ENCODE data around the gene MEI1.

The MEI1 gene

DNA sequence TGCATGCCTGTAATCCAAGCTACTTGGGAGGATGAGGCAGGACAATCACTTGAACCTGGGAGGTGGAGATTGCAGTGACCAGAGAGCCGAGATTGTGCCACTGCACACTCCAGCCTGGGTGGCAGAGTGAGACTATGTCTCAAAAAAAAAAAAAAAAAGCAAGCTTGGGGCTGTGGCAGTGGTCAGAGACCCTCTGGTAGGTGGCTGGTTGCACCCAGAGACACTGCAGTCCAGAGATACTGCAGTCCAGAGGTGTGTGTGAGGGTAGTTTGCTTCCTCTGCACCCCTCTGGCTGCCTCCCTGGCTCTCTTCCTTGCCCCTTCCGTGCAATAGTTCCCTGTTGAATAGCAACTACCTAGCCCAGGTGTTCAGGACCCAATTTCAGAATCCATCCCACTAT lies 99.4 kb downstream of the MEI1 start:
- DNase-seq = no peak

DNA sequence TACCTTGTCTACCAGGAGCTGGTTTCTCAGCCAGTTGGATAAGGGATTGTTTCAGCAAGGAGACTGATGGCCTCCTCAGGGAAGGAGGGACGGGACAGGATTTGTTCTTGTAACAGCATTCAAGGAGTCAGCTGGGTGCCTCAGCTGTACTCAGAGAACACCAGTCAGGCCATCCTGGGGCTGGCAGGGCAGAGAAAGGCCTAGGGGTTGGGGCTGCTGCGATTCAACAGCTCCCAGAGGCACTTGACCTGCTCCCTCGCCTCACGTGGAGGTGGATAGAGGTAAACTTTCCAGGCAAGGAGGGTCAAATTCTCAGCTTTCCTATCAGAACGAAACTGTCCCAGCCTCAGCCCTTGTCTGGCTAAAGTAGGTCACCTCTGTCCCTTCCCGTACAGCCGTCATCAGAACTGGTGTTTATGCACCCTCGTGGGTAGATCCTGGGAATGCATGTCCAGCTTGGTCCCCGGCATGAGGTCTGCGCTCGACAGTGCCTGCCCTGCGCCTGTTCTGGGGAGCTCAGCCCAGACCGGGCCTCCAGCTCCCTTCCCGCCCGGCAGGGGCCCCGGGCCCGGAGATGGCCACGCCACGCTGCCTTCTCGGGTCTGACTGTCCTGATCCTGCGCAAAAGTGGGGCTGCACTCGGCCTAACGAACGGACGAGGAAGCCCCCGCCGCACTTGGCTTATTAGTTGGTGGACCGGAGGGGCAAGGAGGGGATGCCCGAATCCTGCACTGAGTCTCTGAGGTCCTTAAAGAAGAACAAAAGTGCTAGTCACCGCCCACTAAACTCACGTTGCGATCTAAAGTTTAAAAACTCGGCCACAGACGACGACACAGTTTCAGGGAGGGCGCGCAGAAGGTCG lies 100.4 kb downstream of the MEI1 start:
- DNase-seq = no peak

DNA sequence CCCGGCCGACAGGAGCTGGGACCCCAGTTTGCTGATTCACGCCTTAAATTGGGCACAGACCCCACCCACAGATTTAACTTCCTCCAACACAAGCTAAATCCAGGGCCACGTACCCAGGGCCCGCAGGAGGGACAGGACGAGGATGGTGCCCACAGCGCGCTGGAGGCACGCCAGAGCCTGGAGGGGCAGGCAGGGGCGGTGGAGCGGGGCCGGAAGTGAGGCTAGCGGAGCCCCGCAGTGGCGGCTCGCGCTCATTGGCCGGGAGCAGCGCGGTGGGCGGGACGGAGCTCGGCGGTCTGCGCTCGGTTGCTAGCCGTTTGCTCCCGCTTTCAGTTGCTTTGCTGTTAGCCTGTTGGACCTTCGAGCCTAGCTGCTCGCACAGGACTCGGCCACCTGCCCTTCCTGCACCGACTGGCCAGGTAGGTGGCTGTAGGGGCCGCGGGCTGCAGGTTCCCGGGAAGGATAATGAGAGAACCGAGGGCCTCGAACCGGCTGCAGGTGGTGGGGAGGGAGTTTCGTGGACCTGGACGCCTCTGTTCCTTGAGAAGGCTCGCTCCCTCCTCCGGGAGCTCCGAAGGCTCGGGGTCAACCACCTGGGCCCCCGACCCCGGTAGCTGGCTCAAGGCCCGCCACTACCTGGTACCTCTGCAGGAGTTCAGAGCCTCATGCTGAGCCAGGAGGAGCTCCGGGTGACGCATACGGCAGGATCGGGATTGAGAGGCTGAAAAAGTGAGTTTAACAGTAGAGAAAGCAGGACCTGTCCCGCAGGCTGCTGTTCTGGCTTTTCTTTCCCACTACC lies 101.2 kb downstream of the MEI1 start, which contains the start of gene CCDC134:
Gene CCDC134 (plus strand): TSS at position 332 of the 799 bp plus-strand sequence. CDS start 8,212 bp downstream, outside the sequence.
- DNase-seq = no peak

DNA sequence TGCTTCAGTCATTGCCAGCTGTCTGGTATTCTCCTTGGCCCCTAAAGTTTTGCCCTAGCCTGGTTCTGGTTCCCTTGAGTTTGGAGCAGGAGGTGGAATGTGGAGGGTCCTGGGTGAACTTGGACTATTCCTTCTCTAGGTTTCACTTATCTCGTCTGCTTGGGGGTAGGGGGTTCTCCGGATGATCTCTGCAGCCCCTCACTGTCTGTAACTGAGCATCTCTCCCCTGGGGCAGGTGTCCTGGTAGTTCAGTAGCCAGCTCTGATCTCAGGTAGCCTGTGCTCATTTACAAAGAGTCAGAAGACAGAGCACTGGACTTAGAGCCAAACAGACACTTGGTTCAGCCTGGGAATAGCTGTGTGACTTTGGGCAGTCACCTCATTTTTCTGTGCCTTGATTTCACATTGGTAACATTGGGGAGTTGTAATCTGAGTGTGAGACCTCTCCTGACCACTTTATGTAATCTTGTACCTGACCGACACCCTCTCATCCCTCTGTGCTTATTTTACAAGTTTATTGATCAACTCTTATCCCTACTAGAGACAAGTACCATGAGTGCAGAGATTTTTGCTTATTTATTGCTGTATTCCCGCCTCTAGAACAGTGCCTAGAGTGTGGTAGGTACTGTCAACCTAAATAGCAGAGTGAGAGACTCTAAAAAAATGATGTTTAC lies 102.0 kb downstream of the MEI1 start:
- DNase-seq = no peak

DNA sequence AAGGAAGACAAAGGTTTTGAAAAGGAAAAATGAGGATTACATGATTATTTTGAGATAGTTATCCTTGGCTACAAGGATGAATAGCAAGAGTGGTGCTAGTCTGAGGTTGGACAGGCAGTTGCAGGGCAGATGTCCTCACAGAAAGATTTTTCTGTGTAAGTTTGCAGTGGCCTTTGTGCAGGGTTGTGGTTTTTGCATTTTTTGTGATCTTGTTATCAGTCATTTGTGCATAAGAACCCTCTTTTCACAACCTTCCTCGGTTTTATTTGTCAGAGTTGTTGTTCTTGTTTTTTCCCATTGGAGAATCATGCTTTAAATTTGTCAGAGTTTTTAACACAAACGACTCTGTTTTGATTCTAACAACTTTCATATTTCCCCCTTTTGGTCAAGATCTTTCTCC lies 102.6 kb downstream of the MEI1 start:
- DNase-seq = no peak

DNA sequence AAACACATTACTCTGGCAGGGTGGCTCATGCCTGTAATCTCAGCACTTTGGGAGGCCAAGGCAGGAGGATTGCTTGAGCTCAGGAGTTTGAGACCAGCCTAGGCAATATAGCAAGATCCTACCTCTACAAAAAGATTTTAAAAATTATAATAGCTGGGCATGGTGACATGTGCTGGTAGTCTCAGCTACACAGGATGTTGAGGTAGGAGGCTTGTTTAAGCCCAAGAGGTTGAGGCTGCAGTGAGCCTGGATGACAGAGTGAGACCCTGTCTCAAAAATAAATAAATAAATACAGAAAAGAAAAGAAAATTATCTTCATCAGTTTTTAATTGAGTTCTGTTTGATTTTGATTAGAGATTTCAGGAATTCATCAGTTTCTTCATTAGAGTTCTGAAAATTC lies 106.3 kb downstream of the MEI1 start:
- DNase-seq = no peak

DNA sequence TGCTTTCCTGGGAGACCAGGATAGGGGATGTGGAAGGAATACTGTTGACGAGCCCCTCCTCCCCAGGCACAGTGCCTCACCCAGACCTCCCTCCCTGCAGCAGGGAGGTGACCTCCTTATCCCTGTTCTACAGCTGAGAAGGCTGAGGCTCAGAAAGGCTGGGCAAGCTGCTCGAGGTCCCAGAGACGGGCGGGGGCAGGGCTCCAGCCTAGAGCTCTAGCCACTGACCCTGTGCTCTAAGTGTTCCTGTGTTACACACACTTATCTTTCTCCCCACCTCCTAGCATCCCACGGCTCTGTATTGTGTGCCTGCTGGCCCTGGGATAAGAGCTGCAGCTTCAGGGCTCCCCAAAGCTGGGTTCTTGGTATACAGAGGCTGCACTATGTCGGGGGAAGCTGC lies 109.1 kb downstream of the MEI1 start:
- no peak for DNase-seq

DNA sequence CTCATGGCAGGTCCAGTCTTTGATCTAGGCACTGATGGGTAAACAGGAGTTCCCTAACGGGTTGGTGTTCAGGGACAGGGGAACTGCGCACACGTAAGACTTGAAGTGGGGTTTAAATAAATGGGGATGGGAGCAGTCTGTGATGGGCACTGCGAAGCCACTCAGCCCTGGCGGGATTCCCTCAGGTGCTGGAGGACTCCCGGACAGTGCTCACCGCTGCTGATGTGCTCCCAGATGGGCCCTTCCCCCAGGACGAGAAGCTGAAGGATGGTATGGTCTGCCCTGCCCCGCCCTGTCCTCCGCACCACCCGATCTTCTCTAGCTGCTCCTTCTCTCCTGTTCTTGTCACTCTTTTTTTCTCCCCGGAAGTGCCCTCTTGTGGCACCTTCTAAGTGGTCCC lies 110.7 kb downstream of the MEI1 start:
- no peak for DNase-seq

DNA sequence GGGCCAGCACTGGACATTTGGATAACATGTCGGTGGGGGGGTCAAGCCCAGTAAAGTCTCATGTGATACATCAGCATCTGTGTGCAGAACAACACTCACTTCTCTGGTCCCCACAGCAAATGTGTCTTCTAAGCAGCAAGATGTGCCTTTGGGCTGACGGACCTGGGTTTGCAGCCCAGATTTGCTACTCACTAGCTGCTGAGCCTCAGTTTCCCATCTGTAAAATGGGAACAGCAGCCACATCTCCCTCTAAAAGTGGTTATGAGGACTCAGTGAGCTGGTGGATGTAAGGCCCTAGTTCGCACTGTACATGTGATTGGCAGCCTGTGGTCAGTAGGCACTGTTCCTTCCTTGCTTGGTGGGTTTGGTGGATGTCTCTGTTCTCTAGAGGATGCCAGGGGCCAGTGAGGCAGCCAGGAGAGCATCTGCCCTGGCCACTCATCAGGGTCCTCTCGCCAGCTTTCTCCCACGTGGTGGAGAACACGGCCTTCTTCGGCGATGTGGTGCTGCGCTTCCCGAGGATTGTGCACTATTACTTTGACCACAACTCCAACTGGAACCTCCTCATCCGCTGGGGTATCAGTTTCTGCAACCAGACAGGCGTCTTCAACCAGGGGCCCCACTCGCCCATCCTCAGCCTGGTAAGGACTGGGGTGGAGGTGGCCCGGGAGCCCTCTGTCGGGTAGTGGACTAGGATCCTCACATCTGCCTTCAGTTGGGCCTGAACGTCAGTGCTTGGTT lies 113.7 kb downstream of the MEI1 start:
- no peak for DNase-seq

DNA sequence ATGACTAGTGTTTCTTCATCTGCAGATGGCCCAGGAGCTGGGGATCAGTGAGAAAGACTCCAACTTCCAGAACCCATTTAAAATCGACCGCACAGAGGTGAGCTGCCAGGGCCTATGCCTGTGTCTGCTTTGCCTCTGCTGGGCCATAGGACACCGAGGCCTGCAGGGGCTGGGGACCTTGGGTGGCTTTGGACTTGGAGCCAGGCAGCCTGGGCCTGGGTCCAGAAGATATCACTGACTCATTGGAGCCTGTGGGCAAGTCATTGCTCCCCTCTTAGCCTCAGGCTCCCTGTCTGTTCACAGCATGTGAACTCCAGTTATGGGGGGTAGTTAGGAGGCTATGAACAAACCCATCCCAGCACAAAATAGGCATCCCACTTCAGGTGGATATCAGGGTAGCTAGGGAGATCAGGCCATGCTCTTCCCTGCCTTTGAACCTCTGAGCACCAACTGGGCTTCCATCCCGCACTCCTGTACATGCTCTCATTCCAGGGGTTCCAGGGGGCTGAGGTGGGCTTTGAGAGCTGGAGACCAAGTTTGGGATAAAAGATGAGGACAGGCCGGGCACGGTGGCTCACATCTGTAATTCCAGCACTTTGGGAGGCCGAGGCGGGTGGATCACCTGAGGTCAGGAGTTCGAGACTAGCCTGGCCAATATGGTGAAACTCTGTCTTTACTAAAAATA lies 114.6 kb downstream of the MEI1 start:
- DNase-seq = no peak

DNA sequence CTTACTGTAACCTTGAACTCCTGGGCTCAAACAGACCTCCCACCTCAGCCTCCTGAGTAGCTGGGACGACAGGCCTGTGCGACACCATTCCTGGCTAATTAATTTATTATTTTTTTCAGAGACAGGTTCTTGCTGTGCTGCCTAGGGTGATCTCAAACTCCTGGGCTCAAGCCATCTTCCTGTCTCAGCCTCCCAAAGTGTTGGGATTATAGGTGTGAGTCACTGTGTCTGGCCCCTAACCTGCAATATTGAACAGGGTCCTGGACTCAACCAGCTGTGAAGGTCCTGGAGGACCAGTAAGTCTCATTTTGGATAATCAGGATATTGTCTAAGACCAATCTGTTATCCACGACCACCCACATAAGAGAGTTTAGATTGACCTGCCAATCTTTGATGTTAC lies 116.4 kb downstream of the MEI1 start:
- DNase-seq = no peak

DNA sequence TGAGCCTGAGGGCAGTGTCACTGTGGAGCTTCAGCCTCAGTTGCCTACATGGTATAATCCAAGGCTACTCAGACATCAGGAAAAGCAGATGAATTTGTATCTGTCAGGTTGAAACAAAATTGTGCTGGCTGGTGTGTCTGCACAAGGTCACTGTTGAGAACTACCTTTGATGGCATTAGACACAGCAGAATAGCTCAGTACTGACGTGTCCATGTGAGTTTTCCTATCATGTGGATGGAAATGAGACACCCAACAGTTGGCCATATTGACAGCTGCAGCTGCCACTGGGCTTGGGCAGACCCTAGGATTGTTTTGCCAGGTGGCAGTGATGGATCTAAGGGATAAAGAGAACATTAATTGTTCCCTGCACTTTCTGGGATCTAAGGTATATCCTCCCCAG lies 116.9 kb downstream of the MEI1 start:
- DNase-seq = no peak

DNA sequence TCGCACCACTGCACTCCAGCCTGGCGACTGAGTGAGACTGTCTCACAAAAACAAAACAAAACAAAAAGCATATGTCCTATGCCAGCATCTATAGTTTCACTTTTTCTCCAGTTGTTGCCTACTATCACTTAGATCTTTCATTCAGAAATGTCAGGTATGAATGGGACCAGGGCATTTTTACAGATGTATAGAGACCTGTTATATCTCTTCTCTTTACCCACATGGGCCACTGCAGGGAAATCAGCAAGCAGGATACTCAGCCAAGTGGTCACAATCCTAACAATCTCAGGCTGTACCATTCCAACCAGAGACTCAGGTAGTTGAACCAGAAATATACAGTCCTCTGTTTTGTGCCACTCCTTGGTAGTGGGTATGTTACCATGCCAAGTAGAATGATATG lies 117.6 kb downstream of the MEI1 start:
- DNase-seq = no peak

DNA sequence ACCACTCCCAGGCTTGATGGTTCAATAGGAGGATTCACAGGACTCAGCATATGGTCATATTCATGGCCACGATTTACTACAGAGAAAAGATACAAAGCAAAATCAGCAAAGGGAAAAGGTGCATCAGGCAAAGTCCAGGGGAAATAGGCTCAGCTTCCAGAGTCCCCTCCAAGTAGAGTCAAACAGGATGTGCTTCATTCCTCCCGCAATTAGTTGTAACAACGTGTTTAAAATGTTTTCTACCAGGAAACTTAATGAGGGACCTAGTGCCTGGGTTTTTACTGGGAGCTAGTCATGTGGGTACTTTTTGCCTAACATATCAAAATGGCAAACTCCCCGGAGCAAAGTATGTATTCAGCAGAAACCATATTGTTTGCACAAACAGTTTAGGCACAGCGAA lies 118.7 kb downstream of the MEI1 start:
- no peak for DNase-seq

DNA sequence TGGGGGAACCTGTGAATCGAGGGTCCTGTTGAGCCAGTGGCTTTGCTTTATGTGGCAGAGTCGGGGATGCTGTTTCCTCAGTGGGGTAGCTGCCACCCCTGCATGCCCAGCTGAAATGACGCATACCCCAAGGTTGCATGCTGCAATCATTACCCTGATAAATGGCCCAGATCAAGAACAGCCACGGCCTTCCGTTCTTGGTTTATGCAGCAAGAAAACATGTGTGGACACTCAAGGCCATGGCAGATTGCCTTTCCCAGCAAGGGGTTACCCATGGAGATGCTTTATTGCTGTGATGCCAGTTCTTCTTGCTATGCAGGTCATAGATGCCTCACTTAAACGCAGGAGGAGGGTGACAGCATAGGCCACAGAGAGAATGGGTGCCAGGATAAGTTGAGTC lies 119.3 kb downstream of the MEI1 start:
- DNase-seq = no peak

DNA sequence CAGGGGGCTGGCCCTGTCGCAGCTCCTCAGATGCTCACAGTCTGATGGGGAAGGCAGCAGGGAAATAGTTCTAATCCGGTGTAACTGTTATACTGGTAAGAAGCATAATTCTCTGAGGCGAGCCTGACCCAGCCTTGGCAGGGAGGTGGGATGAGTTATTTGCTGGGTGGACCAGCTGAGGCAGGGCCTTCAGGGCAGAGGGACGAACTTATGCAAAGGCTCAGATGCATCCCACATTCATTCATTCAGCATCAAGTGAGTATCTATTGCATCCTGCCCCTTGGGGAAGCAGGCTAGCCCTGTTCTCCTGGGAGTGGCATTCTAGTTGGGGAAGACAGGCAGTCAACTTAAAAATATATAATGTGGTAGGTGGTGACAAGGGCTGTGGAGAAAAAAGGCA lies 120.0 kb downstream of the MEI1 start:
- DNase-seq = no peak

DNA sequence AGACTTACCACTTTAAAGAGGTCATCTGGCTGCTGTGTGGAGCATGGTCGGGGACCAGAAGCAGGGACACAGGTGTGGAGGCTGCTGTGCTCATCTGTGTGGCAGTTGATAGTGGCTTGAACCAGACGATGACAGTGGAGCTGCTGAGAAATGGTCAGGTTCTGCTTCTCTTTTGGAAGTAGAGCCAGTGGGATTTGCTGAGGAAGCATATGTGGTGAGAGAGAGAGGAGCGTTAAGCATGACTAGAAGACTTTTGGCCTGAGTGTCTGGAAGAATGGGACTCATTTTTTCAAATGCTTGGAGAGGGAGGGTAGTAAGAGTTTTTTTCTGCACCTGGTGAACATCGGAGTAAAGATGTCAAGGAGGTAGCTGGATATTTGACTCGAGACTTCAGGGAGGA lies 121.1 kb downstream of the MEI1 start:
- DNase-seq = no peak

DNA sequence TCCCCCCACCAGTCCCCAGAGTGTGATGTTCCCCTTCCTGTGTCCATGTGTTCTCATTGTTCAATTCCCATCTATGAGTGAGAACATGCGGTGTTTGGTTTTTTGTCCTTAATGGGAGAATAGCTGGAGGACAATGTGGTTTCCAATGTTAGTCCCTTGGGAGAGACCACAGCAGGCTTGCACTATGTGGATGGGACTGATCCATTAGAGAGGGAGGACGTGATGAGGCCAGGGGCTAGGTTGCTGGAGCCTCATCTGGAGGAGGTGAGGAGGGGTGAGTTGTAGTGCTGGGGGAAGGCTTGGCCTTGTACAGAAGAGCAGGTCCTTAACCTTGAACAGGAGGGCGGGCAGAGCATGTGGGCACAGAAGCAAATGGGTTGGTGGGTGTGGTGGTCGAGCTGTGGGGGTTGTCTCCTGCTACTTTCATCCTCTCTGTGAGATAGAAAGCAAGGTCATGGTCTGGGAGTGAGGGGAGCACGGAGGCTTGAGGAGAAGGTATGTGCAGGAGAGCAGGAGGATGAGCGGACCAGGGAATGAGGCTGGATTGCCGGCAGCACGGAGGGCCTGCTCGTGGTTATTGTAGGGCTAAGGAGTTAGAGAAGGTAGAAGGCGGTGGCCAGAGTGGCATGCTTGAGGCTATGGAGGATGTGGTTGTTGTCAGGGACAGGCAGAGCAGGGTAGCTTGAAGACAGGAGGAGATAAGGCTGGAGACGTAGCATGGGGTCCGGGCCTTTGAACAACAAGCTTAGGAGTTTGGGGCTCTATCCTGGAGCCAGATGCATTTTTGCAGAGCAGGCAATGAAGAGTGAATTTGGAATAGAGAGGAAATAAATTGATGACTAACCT lies 122.4 kb downstream of the MEI1 start:
- no peak for DNase-seq

DNA sequence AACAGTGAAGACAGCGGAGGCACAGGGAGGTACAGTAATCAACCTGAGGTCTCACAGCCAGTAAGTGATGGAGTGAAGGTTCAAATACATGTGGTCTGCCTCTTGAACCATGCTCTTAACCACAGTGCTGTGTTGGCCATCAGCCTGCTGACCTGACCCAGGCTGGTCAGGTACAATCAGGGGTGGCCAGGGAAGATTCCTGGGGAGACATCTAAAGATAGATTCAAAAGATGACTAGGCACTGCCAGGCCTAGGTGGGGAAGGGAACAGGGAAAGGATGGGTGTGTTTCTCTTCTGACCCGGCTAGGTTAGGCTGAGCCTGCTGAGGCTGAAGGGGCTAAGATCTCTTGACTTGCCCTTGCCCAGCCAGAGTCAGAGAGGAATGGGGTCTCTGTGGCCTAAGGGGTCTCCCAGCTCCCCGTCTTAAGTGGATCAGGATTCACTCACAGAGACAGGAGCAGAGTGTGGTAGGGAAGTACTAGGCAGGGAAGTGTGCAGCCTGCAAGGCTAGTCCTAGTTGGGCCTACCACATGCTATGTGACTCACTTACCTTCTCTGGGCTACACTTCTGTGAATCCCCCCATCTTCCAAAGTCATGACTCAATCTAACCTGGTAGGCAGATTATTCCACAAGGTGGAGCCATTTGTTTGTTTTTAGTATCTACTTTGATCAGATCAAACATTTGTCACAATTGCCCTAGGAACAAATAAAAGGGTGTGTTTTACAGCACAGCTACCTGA lies 123.2 kb downstream of the MEI1 start:
- no peak for DNase-seq

DNA sequence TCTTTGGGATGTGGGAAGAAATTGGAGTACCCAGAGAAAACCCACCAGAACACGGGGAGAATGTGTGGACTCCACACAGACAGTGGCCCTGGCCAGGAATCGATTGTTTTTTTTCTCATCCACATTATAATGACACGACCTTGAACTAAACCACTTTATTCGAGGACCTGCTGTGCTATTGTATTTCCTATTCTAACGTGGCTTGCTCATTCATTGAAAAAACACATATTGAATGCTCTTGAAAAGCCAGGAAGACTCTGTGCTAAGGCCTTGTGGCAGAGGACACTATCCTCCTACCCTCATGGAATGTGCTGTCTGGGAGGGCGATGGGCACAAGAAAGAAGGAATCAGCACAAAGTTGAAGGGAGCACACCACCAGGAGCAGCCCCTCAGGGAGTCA lies 124.5 kb downstream of the MEI1 start:
- no peak for DNase-seq

DNA sequence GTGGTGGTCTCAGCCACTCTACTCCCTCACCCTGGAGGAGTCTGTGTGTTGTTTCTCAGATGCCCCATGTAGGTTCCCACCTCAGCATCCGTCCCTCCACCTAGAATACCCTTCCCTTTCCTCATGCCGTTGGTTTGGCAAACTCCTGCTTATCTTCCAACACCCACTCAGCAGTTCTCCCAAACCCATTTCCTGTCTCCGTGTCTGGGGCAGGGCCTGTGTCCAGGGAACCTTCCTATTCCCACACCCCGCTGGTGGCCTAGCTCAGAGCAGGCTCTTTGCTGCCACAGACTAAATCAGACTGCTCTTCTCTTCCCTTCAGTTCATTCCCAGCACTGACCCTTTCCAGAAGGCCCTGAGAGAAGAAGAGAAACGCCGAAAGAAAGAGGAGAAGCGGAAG lies 126.1 kb downstream of the MEI1 start:
- DNase-seq = no peak

Measured in NCI-H2107 (cell line).